ENCODE measurements around the gene MYO1C.
"Not testable (repeated sequence)": the region's sequence is repeated elsewhere in the genome, so short reads cannot be mapped to it uniquely, and the experiment has no call there.

Gene MYO1C

DNA sequence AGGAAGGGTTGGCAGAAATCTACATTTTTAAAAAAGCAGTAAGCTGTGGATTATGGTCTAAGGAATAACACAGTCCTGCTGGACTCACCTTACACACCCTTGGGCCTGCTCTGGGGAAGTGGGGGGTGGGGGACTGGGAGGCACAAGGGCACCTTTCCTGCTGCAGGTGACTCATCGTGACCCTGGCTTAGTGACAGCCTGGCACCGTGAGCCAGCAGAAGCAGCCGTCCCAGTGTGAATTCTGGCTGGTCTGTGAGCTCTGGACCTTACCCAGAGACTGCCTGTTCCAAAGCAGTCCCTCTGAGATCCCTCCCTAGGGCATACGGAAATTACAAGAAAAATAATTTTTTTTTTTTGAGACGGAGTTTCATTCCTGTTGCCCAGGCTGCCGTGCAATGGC lies 32.3 kb downstream of the MYO1C start:
- DNase-seq, result no peak

DNA sequence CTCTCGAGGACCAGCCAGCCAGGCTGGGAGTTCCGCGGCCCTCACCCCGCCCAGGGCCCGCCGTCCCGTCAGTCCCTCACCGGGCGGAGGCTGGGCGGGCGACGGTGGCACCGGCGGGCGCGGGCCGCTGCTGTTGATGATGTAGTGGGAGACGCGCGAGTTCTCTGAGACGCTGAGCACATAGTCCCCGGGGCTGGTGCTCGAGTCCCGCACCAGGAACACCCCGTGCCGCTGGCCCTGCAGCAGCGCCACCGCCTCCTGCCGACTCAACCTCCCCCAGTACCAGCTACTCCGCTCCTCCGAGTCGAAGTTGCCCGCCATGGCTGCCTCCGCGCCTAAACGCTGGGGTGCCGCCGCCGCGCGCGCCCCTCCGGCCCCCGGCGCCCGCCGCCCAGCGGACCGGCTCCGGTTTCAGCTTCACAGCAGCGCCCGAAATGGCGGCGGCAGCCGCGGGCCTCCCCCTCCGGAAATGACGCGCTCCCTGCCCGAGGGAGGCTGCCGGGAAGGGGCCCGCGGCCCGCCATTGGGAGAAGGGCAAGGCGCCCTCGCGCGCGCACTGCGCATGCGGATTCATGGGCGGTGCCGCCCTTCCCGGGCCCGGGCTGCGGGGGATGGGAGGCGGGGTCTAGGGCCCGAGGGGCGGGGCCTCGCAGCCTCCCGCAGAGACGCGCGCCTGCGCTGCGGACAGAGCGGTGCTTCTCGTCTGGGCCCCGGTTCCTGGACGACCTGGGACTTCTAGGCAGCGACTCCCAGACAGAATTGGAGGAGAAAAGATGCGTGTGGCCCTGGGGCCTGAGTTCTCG lies 36.5 kb downstream of the MYO1C start, which contains the start of gene CRK:
CRK (minus strand) TSS at position 436 of the 803 bp plus-strand sequence; CDS start at position 321, 115 bp downstream.
- DNase-seq, result peak; percentile 96 to 99 (median 98)

DNA sequence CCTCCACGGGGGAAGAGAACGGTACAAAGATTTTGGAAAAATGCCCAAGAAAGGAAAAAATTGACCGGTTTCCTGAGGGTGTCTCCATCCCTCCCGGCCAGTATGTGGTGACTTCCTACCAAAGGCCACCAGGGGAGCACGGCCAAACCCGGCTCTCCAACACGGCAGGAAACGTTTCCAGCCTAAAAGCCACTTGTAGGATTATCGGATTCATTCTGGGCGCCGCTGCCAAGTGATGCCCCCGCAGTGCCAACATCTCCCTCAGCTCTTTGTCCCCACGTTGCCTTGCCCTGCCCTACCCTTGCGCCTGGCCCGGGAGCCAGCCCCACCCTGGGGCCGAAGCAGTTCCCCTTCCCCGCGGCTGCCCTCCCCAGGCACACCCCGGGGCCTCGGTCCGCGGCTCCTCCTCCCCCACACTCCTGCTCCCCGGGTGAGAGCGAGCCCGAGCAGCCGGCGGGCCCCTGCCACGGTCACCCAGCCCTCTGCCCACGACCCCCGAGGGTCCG lies 37.1 kb downstream of the MYO1C start:
- DNase-seq, result peak in 1 of 4 experiments; percentile 32

DNA sequence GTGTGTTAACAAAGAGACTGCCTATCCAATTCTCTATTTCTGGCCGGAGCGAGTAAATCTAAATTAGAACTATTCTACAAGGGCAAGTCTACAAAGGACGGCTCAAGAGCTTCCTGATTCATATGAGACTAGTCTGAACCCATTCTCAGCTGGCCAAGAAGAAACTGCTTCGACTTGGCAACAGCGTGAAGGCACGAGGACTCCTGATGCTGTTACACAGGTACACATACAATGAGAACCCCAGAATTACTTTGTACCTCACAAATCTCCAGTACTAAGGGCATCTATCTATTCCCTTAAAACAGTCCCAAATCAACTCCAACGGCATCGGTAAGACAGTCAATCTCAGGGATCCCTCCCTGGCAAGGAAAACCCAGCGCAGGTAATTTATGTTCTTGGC lies 37.9 kb downstream of the MYO1C start:
- no peak for DNase-seq

DNA sequence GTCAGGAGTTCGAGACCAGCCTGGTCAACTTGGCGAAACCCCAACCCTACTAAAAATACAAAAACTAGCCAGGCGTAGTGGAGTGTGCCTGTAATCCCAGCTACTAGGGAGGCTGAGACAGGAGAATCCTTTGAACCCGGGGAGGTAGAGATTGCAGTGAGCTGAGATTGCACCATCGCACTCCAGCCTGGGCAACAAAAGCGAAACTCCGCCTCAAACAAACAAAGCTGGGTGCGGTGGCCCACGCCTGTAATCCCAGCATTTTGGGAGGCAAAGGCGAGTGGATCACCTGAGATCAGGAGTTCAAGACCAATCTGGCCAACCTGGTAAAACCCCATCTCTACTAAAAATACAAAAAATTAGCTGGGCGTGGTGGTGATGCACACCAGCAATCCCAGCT lies 38.8 kb downstream of the MYO1C start:
- DNase-seq, result not testable (repeated sequence)

DNA sequence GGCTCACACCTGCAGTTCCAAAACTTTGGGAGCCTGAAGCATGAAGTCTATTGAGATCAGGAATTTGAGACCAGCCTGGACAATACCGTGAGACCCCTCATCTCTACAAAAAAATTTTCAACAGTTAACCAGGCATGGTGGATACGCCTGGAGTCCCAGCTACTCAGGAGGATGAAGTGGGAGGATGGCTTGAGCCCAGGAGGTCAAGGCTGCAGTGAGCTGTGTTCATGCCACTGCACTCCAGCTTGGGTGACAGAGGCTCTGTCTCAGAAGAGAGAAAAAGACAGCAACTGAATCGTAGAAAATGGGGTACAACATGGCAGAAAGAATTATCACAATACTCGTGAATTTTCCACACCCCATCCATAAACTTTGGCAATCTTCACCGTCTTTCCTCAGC lies 39.6 kb downstream of the MYO1C start:
- no peak for DNase-seq

DNA sequence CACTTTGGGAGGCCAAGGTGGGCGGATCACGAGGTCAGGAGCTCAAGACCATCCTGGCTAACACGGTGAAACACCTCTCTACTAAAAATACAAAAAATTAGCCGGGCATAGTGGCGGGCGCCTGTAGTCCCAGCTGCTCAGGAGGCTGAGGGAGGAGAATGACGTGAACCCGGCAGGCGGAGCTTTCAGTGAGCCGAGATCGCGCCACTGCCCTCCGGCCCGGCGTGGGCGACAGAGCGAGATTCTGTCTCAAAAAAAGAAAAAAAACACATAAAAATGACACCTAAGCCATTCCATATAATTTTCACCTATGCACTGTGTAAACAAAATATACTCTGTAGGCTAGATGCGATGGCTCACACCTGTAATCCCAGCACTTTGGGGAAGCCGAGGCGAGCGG lies 42.2 kb downstream of the MYO1C start:
- not testable (repeated sequence) for DNase-seq

DNA sequence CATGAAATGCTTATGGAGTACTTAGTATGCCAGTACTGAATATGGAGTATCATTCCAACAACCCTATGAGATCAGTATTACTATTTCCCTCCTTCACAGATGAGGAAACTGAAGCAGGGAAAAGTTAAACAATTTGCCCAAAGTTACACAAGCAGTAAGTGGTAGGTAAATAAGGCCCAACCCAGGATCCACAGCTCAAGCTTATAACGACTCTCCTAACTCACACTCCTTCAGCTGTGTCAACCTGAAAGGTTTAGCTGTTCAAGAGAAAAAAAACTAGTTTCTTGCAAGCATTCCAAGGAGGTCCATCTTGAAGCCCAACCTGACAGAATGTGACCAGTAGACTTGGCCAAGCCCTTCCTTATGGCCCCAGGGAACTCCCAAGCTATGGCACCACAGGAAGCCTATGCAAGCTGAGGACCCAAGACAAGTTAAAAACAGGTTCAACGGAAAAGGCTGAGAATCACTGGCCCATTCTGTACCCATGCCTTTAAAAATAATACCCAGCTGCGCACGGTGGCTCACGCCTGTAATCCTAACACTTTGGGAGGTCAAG lies 43.0 kb downstream of the MYO1C start:
- DNase-seq, result no peak

DNA sequence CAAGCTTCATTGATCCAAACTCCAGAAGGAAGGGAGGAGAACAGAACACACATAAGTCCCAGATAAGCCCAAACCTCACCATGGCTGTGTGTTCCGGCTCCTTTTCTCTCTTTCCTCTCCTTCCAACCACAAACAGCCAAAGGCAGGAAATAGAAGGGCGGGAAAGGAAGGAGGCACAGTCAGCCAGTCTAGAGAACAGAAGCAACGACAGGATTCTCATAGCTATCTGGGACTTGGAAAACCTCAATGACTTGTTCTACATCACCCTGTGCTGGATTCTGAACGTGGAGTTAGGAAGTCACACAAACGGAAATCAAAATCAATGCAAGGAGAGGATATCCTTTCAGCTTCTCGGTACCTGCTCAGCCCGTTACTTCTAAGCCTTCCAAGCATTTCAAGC lies 45.4 kb downstream of the MYO1C start:
- no peak for DNase-seq

DNA sequence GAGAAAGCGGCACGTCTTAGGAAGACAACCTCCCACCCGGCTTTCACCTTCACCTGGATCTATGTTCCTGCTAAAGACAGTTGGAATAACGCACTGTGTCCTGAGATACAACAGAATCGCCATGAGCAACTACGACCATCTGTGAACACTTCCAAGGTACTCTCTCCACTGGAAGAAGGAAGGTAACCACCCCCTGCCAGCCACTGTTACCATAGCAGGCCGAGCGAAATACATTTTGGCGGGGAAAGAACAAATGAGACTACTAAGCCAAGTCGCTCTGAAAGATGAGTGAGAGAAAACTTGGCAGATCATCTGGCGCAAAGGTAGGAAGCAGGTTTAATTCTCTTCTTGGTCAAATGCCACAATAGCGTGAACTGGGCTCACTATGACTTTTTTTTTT lies 46.3 kb downstream of the MYO1C start:
- no peak for DNase-seq

DNA sequence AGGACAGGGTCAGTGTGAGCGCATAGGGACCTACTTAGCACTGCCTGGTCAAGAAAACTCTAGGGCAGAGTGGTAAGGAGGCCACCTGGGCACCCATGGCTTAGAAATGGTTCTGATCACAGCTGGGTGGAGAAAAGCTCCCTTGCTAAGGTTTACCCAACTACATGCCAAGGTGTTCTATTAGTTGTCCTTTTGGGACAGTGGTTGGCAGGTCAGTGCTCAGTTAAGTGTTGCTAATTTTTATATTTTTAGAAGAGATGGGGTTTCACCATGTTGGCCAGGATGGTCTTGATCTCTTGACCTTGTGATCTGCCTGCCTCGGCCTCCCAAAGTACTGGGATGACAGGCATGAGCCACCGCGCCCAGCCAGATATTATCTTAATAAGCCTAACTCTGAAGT lies 46.8 kb downstream of the MYO1C start:
- not testable (repeated sequence) for DNase-seq

DNA sequence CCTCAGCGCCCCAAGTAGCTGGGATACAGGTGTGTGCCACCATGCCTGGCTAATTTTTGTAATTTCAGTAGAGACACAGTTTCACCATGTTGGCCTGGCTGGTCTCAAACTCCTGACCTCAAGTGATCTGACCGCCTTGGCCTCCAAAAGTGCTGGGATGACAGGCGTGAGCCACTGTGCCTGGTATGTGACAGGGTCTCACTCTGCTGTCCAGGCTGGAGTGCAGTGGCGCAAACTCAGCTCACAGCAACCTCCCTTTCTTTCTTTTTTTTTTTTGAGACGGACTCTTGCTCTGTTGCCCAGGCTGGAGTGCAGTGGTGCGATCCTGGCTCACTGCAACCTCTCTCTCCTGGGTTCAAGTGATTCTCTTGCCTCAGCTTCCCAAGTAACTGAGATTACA lies 49.8 kb downstream of the MYO1C start:
- not testable (repeated sequence) for DNase-seq

DNA sequence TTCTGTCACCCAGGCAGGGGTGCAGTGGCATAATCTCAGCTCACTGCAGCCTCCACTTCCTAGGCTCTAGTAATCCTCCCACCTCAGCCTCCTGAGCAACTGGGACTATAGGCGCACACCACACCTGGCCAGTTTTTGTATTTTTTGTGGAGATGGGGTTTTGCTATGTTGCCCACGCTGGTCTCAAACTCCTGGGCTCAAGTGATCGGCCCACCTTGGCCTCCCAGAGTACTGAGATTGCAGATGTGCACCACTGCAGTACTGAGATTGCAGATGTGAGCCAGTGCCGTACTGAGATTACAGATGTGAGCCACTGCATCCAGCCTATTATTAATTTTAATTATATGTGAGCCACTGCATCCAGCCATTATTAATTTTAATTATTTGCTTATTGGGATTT lies 50.3 kb downstream of the MYO1C start:
- no peak for DNase-seq

DNA sequence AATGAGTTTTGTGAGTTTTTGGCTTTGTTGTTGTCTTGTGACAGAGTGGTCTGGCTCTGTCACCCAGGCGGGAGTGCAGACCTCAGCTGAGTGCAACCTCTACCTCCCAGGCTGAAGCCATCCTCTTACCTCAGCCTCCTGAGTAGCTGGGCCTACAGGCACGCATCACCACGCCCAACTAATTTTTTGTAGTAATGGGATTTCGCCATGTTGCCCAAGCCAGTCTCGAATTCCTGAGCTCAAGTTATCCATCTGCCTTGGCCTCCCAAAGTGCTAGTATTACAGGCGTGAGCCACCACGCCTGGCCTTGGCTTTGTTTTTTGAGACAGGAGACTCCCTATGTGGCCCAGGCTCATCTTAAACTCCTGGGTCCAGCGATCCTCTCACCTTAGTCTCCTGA lies 51.6 kb downstream of the MYO1C start:
- no peak for DNase-seq

DNA sequence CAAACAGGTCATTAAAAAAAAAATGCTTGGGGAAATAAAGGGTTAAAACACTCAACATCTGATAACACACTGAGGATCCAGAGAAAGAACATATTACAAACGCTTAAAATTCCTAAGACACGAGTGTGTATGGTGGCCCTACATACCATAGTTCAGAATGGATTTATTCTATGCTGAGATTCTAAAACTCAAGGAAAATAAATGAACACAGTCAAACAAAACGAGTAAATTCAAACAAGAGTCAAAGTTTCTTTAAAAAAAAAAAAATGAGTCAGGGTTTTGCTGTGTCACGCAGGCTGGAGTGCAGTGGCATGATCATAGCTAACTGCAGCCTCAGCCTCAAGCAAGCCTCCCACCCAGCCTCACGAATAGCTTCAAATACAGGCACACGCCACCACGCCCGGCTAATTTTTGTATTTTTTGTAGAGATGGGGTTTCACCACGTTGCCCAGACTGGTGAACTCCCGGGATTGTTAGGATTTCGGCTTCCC lies 53.8 kb downstream of the MYO1C start:
- no peak for DNase-seq

DNA sequence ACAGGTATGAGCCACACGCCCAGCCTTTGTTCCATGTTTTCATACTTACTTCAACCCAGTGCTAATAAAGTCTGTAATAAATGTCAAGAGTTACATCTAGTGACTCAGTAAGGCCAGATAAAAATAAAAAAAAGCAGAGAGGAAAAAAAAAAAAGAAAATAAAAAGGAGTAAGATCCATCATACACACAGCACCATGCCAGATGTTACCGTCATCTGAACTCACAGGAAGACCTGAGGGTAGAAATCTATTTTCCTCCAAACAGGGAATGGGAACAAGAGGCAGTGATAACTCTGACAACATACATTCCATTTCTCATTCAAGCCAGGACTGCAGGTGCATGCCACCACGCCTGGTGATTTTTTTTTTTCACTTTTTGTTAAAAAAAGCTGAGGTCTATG lies 57.2 kb downstream of the MYO1C start:
- DNase-seq, result no peak

DNA sequence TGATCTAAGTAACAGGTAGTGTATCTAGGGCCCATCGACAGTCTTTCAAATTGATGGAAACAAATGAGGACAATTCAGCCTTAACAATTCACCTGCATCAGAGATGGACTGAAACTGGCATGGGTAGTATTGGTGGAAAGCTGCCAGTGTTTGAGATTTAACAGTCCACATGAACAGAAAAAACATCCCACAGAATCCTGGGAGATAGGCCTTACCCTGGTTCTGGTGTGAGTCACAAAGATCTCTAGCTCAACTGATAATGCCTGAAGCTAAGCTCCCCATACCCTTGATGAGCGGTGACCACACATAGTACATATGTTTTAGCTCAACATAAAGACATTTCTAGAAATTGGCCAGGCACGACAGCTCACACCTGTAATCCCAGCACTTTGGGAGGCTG lies 58.3 kb downstream of the MYO1C start:
- no peak for DNase-seq

DNA sequence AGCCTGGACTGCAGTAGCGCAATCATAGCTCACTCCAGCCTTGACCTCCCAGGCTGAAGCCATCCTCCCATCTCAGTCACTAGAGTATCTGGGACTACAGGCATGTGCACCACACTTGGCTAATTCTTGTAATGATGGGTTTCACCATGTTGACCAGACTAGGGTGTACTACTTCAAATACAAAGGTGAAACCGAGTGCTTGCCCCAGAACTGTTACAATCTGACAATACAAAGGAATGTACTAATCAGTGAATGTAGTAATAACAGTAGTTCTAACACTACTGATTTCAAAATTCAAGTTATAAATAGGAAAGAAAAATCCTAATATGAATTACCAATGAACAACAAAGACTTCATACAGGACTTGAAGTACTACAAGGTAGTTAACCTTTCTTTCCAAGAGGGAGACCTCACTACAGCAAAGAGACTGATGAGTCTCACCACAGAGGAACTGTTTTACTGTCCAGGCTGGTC lies 60.8 kb downstream of the MYO1C start:
- no peak for DNase-seq

DNA sequence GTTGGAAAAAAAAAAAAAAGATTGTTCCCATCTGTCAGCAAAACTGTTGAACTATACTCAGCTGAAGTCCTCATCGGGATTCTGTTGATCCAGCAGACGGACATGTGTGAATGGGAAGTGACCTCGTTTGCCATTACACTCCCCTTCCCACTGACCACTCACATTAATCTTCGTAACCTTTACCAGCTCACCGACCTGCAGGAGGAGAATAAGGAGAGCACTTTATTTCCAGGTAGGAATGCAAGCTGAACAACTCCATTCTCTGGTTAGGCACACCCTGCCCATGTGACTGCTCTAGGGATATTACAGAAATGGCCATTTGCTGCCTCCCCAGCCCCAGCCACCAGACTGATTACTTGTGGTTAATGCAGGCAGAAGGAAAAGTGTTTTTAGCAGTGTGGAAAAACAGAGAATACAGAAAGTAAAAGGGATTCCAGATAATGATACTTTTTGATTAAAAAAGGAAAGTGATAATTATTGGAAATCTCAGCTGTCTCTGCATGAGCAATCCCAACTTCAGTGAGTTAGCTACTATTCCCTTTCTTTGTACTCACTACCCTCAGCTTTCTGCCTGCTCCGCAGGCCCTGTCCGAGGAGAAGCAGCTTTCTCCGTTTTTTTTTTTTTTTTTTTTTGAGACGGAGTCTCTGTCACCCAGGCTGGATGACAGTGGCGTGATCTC lies 68.9 kb downstream of the MYO1C start:
- DNase-seq, result no peak

DNA sequence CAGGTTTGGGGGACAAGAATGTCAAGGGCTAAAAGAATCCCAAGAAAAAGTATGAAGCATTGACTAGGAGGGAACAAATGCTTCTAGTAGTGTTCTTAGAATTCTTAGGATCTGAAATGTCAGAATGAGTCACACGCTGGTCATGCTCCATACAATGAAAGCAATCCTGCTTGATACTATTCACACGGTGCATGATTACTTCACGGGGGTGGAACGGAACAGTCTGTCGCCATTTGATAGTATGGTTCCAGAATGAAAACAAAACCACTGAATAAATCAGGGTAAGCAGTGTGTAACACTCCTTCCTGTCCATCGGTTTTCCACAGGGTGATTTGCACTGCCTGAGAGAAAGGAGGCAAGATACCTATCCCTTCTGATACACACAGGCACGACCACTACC lies 69.6 kb downstream of the MYO1C start:
- no peak for DNase-seq

DNA sequence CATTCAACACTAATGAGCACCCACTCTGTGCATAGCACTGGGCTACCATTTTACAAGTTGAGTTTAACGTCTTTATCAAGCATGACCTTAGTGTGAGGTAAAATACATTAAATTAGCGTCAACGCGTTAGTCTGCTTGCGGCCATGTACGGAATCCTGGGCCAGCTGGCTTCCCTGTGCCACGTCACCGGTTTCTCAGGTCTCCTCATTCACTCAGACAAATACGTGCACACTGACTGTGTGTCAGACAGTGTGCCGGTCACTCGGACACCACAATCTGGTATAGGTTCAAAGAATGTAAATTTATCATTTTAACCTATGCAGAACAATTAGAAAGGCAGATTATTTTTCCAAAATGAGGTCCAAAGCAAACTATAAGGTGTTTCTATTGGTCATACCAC lies 71.0 kb downstream of the MYO1C start:
- no peak for DNase-seq

DNA sequence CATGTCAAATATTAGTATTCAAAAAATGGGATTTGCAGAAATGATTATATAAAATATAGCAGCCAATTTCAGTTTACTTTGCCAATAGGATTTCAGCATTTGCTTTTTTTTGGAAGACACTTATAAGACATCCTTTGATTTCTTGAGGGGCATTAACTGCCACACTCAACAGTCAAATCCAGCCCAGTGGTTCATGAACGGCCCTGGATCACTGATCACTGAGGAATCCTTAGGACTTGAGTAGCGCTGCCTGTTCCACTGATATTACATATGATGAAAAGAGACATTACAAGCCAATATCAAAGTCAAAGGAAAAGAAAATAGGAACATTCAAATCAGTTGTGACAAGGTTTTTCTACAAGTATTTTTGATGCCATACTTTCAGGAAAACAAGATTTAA lies 71.5 kb downstream of the MYO1C start:
- DNase-seq, result no peak

DNA sequence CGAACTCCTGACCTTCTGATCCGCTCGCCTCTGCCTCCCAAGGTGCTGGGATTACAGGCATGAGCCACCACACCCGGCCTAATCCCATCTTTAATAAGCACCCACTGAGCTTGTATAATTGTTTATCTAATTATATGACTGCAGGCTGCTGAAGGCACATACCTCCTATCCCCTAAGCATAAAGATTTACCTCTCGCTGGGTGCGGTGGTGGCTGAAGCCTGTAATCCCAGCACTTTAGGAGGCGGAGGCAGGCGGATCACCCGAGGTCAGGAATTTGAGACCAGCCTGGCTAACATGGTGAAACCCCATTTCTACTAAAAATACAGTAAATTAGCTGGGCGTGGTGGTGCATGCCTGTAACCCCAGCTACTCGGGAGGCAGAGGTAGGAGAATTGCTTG lies 72.3 kb downstream of the MYO1C start:
- no peak for DNase-seq

DNA sequence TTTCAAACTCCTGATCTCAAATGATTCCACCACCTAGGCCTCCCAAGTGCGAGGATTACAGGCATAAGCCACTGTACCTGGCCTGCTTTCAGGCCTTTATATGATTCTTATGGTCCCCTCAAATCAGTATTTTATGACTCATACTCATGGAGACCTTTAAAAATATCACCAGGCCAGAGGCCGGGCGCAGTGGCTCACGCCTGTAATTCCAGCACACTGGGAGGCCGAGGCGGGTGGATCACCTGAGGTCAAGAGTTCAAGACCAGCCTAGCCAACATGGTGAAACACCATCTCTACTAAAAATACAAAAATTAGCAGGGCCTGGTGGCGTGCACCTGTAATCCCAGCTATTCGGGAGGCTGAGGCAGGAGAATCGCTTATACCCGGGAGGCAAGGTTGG lies 74.0 kb downstream of the MYO1C start:
- DNase-seq, result not testable (repeated sequence)
